B cell (primary cell): Measurements from ENCODE around the gene OR5AU1.
"Not testable (repeated sequence)": the region's sequence is repeated elsewhere in the genome, so short reads cannot be mapped to it uniquely, and the experiment has no call there.

Experiments used
- EZH2 ChIP-seq: IDR thresholded peaks from 2 replicates; pipeline ENCODE4 v1.6.1; 2012; ENCODE audit warnings: borderline replicate concordance, low read depth, mild to moderate bottlenecking, moderate library complexity, low read length; ENCODE audit not compliant: insufficient read depth, poor library complexity, severe bottlenecking
- TF ChIP-seq, protein P1 (sequence below): fragments of 200-600 bp; IDR thresholded peaks from one replicate; pipeline ENCODE4 v1.8.0; 2022; ENCODE audit warnings: antibody characterized with exemption, mild to moderate bottlenecking

DNA sequence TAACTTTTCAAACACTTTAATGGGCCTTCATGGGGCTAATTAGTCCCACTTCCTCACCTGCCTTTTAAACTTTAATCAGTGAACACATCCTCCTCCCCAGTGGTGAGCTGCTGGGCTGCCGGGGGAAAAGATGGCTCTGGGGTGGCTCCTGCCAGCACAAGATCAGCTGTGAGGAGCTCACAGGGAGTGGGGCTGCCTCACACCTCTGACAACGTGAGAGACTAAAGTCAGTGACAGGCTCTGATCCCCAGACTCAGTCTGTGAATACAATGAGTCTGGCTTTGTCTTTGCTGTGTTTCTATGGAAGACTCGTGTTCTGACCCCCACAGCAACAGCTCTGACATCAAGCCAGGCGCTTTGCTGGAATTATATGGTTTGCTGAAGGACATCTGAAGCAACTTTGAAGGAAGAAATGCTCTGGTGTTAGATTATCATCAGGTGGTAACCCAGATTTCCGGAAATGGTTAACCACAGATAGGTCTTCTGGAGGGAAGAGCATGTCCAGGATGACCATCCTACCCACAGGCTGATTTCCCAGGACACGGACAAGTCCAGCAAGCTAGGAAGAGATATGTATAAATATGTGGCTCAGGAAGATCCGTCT, 9.2 kb upstream of the OR5AU1 start:
- not testable (repeated sequence) for TF ChIP-seq EZH2
- TF ChIP-seq, protein P1, sequence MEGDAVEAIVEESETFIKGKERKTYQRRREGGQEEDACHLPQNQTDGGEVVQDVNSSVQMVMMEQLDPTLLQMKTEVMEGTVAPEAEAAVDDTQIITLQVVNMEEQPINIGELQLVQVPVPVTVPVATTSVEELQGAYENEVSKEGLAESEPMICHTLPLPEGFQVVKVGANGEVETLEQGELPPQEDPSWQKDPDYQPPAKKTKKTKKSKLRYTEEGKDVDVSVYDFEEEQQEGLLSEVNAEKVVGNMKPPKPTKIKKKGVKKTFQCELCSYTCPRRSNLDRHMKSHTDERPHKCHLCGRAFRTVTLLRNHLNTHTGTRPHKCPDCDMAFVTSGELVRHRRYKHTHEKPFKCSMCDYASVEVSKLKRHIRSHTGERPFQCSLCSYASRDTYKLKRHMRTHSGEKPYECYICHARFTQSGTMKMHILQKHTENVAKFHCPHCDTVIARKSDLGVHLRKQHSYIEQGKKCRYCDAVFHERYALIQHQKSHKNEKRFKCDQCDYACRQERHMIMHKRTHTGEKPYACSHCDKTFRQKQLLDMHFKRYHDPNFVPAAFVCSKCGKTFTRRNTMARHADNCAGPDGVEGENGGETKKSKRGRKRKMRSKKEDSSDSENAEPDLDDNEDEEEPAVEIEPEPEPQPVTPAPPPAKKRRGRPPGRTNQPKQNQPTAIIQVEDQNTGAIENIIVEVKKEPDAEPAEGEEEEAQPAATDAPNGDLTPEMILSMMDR, result not testable (repeated sequence)
